HepG2 (cell line): ENCODE measurements around the gene MAP1B.

ENCODE experiments used
- RFX5 ChIP-seq: IDR thresholded peaks from 2 replicates; pipeline ENCODE4 v1.6.1; 2011; ENCODE audit warnings: low read depth, low read length, improper control_type of control experiment
- ZC3H13 ChIP-seq: sonication (generic); formaldehyde crosslinking; IDR thresholded peaks from 2 replicates; pipeline ENCODE4 v1.8.1; 2023; ENCODE audit warnings: mild to moderate bottlenecking, missing genetic modification reagents, moderate library complexity
- ZNF749 ChIP-seq: sonication (generic); formaldehyde crosslinking; IDR thresholded peaks from 2 replicates; pipeline ENCODE4 v1.8.0; 2022; ENCODE audit warnings: mild to moderate bottlenecking, missing genetic modification reagents, moderate library complexity, borderline replicate concordance
- ZNF780A ChIP-seq: sonication (generic); formaldehyde crosslinking; IDR thresholded peaks from 2 replicates; pipeline ENCODE4 v1.8.0; 2022; ENCODE audit warnings: mild to moderate bottlenecking, missing genetic modification reagents, moderate library complexity
- TF ChIP-seq, protein P1 (sequence below): sonication (generic); formaldehyde crosslinking; IDR thresholded peaks from 2 replicates; pipeline ENCODE4 v1.4.0; 2020; ENCODE audit warnings: missing genetic modification reagents

GRCh38 chr5:72231991-72232703, 124.9 kb downstream of the MAP1B start:
- TF ChIP-seq RFX5 (no peak), ZNF780A (CRISPR knock-in tag) (no peak), ZNF749 (CRISPR knock-in tag) (no peak), ZC3H13 (CRISPR knock-in tag) (no peak)
- TF ChIP-seq, protein P1, sequence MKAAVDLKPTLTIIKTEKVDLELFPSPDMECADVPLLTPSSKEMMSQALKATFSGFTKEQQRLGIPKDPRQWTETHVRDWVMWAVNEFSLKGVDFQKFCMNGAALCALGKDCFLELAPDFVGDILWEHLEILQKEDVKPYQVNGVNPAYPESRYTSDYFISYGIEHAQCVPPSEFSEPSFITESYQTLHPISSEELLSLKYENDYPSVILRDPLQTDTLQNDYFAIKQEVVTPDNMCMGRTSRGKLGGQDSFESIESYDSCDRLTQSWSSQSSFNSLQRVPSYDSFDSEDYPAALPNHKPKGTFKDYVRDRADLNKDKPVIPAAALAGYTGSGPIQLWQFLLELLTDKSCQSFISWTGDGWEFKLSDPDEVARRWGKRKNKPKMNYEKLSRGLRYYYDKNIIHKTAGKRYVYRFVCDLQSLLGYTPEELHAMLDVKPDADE (CRISPR knock-in tag) = no peak
